PFSK-1 (cell line): ENCODE data around the gene ARL3.

ENCODE experiments used
- FOXP2 ChIP-seq: optimal IDR thresholded peaks from 2 replicates; pipeline ENCODE3; 2011; ENCODE audit warnings: borderline replicate concordance, control low read depth, inconsistent platforms; ENCODE audit not compliant: insufficient read depth; ENCODE audit errors: extremely low read length, extremely low read depth
- POLR2AphosphoS5 ChIP-seq: IDR thresholded peaks from 2 replicates; pipeline ENCODE4 v1.6.1; 2012; ENCODE audit warnings: low read depth, mild to moderate bottlenecking, control low read depth, low read length, moderate library complexity
- SIN3A ChIP-seq: IDR thresholded peaks from 2 replicates; pipeline ENCODE4 v1.6.1; 2012; ENCODE audit warnings: mild to moderate bottlenecking, low read length, moderate library complexity, borderline replicate concordance; ENCODE audit not compliant: insufficient read depth
- TAF1 ChIP-seq: IDR thresholded peaks from 2 replicates; pipeline ENCODE4 v1.6.1; 2012; ENCODE audit warnings: low read length, control low read depth, borderline replicate concordance; ENCODE audit not compliant: insufficient read depth
- TF ChIP-seq, protein P1 (sequence below), 2 experiments: IDR thresholded peaks; 2 replicates each; pipeline versions ENCODE4 v1.6.1 to v1.8.0; 2011 to 2012; ENCODE audit warnings: low read depth in 2 of 2, low read length in 2 of 2, control low read depth in 1 of 2, inconsistent platforms in 1 of 2, mild to moderate bottlenecking in 1 of 2, moderate library complexity in 1 of 2; ENCODE audit not compliant: insufficient read depth in 1 of 2

DNA sequence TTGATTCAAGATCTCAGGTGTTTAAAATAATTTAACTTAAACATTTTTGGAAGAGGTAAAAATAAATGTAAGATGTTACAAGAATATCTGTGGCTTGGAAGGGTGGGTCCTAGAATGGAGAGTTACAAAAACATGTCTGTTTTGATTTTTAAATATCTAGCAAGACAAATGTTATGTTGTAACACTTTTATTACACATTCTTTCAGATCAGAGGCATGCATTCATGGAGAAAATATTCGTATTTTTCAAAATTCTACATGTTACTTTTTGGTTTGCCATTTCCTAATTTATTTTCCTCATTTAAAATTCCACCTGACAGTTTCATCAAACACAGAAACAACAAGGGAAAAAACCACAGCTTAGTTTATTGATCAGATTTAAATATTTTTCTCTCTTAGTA is 39.5 kb upstream of the ARL3 start:
- TF ChIP-seq, protein P1, sequence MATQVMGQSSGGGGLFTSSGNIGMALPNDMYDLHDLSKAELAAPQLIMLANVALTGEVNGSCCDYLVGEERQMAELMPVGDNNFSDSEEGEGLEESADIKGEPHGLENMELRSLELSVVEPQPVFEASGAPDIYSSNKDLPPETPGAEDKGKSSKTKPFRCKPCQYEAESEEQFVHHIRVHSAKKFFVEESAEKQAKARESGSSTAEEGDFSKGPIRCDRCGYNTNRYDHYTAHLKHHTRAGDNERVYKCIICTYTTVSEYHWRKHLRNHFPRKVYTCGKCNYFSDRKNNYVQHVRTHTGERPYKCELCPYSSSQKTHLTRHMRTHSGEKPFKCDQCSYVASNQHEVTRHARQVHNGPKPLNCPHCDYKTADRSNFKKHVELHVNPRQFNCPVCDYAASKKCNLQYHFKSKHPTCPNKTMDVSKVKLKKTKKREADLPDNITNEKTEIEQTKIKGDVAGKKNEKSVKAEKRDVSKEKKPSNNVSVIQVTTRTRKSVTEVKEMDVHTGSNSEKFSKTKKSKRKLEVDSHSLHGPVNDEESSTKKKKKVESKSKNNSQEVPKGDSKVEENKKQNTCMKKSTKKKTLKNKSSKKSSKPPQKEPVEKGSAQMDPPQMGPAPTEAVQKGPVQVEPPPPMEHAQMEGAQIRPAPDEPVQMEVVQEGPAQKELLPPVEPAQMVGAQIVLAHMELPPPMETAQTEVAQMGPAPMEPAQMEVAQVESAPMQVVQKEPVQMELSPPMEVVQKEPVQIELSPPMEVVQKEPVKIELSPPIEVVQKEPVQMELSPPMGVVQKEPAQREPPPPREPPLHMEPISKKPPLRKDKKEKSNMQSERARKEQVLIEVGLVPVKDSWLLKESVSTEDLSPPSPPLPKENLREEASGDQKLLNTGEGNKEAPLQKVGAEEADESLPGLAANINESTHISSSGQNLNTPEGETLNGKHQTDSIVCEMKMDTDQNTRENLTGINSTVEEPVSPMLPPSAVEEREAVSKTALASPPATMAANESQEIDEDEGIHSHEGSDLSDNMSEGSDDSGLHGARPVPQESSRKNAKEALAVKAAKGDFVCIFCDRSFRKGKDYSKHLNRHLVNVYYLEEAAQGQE (IDR thresholded peaks at IDR 0.05; ENCODE audit: insufficient read depth in 1 of 2, low read depth in 2 of 2, low read length in 2 of 2), result no peak
- no peak for TF ChIP-seq SIN3A
- no peak for TF ChIP-seq POLR2AphosphoS5
- TF ChIP-seq FOXP2, result no peak
- no peak for TF ChIP-seq TAF1
